ENCODE results near the gene SLC7A14.

Gene SLC7A14

DNA sequence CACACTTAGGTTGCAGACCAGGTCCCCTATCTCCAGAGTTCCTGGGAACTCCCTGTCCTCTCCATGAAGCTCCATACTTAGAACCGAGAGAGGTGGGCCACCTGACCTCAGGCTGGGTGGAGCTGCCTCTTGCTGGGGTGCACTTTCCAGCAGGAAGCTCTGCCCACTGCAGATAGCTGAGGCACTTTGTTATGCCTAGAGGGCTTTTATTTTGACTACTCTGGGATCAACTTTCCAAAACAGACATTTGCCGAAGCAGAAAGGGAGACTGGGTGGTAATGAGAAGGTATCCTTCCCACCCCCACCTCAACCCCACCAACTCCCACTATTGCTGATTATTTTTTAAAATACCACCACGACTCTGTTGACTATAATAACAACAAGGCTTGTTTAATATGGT, 112.5 kb downstream of the SLC7A14 start:
- TF ChIP-seq, protein P1, sequence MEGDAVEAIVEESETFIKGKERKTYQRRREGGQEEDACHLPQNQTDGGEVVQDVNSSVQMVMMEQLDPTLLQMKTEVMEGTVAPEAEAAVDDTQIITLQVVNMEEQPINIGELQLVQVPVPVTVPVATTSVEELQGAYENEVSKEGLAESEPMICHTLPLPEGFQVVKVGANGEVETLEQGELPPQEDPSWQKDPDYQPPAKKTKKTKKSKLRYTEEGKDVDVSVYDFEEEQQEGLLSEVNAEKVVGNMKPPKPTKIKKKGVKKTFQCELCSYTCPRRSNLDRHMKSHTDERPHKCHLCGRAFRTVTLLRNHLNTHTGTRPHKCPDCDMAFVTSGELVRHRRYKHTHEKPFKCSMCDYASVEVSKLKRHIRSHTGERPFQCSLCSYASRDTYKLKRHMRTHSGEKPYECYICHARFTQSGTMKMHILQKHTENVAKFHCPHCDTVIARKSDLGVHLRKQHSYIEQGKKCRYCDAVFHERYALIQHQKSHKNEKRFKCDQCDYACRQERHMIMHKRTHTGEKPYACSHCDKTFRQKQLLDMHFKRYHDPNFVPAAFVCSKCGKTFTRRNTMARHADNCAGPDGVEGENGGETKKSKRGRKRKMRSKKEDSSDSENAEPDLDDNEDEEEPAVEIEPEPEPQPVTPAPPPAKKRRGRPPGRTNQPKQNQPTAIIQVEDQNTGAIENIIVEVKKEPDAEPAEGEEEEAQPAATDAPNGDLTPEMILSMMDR (conservative IDR thresholded peaks at IDR 0.05), result no peak
- no peak for TF ChIP-seq ZFX (IDR thresholded peaks at IDR 0.05)
- no peak overlapping the region for H3K27ac ChIP-seq

DNA sequence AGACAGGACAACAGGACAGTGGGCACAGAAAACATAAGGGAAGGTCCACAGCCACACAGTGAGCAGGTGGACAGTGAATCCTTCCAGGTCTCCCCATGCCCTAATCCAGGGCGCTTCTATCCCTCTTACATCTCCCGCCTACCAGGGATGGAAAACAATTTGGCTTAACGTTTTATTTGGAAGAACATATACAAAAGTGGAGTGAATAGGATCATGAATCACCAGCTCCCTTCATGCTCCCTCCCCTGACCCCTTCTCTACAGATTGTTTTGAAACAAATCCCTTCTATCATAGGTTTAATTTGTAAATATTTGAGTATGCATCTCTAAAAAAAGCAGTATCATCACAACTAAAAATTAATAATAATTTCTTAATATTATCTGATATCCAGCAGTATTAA, 114.7 kb downstream of the SLC7A14 start:
- no peak overlapping the region for H3K27ac ChIP-seq
- no peak for TF ChIP-seq ZFX (IDR thresholded peaks at IDR 0.05)
- TF ChIP-seq, protein P1 (conservative IDR thresholded peaks at IDR 0.05), result no peak

DNA sequence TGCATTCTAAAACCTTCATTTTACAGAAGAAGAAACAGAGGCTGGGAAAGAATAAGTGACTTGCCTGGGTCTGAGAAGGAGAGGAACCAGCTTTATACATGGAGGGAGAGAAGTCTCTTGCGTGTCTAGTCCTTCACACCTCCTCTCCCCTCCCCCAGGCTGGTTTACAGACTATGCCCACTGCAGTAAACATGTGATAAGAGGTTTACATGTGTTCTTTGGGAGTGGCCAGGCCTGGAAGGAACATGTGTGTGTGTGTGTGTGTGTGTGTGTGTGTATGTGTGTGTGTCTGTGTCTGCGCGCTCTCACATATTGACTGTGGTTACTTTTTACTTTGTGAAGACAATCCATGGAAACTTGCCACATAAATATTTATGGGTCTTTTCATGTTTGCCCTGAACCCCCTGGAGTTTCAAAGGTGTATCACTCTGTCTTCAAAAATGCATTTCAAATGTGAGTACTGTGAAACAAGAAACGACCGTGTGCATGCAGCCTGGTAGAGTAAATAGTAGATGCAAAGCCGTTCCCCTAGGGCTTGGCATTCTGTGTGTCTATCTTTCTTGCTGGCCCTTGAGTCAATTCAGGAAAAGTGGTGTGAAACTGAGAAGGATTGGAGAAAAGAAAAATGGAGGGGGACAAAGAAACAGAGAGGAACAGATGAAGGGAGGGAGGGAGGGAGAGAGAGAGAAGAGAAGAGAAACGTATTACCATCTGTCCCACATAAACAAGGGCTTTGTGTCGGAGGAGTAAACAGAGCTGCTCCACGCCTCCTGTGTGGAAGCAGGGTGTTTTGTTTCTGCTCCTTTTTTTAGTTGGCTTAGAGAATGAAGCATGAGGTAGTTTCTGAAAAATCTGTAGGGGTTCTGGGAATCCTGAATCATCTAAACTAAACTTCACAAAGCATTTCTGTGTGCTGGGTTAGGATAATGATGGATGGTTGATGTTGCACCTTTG, 115.5 kb downstream of the SLC7A14 start:
- no peak overlapping the region for H3K27ac ChIP-seq
- TF ChIP-seq, protein P1 (conservative IDR thresholded peaks at IDR 0.05), result no peak
- TF ChIP-seq ZFX (IDR thresholded peaks at IDR 0.05), result no peak

DNA sequence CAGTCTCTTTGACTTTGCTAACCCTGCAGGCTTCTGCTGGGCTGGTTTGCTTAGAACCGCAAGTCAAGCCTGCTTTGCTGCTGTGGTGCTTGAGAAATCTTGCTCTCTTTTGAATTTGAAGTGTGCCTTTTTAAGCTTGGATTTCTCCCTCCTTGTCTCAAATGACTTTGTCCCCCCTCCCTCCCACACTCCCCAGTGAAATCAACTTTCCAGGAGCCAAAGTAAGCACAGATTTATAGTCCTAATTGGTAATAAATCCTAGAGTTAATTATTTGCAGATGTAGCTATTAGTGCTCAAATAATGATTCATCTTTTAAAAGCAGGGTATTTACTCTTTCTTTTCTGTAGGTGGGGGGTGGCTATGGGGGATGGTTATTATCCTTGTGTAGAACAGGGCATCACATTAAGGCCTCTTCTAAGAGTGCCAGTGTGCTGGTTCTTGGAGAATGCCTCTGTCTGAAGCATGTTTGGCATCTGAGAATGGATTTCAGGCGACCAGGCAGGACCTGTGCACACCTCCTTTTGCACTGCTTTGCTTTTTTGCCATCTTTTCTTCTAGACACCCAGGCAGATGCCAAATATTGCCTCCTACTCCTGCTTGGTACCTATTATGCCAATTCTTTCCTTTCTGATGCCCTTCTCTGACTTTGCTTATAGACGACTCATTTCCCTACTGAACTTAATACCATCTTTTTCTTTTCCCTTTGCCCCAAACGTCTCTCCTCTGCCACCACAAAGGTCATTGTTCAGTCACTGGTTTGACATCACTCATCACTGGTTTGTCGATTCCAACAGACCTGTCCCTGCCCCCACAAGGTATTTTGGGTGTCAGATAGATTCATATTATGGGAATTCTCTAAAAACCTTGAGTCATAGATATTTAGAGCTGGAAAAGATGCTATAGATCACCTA, 116.5 kb downstream of the SLC7A14 start:
- no peak overlapping the region for H3K27ac ChIP-seq
- no peak for TF ChIP-seq ZFX (IDR thresholded peaks at IDR 0.05)
- TF ChIP-seq, protein P1 (conservative IDR thresholded peaks at IDR 0.05), result no peak

DNA sequence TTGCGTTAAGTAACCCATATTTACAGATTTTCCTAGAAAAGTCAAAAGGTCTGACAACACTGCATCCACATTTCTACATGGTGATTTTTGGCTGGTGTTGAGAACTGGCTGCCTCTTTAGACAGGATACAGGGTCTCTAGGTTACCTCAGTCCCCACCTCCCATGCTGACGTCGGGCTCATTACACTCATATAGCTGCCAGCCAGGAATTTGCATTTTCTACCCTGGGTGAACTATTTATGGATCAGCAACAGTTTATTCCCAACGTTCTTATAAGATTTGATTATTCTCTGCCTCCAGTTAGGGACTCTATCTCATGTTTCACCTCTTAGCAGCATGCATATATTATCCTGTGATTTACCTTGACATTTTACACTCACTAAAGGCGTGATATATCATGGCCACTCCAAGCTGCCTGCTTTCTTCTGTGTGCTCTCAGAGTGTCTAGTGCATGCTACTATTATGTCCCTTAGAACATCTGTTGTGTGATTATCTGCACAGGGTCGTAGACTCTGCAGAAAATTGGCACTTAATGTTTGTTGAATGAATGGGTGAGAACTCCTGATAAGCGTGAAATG, 118.2 kb downstream of the SLC7A14 start:
- H3K27ac ChIP-seq, result no peak overlapping the region
- no peak for TF ChIP-seq ZFX (IDR thresholded peaks at IDR 0.05)

DNA sequence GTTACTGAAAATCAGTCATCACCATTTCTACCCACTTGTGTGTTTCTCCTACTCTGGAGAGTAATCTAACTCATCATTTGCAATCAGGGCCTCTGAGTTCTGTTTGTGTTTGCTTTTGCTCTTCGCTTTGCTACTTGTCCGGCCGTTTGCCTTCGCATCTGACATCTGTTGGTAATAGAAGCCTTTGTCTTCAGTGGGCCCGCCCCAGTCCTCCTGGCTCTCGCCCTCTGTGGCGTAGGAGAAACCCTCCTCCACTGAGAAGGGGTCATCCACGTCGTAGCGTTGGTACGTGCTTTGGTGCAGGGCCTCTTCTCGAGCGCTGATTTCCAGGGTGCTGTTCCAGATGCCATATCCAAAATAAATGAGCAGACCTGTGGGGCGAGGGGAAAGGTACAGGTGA, 118.9 kb downstream of the SLC7A14 start:
- H3K27ac ChIP-seq, result no peak overlapping the region
- TF ChIP-seq, protein P1 (conservative IDR thresholded peaks at IDR 0.05), result no peak
- no peak for TF ChIP-seq ZFX (IDR thresholded peaks at IDR 0.05)

DNA sequence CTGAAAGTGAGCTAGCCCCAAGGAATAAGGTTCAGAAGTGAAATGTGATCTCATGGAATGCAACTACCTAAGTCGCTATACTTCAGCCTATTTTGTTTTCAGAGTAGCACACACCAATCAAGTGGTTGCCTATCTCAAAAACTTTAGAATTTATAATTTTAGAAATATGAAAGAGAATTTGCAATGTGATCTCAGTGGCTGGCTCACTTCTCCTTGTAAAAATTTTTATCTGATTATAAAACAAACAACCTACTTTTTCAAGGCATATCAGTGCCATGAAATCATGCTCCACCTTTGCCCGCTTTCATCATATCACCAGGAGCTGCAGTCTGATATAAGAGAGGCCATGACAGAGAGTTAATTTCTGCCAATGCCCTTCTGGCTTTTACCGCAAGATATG, 119.9 kb downstream of the SLC7A14 start:
- TF ChIP-seq, protein P1 (conservative IDR thresholded peaks at IDR 0.05), result no peak
- no peak for TF ChIP-seq ZFX (IDR thresholded peaks at IDR 0.05)

More for the DNA sequence above, 119.9 kb downstream of the SLC7A14 start:
- no peak overlapping the region for H3K27ac ChIP-seq

Data from C4-2B (cell line).